Measurements from ENCODE around the gene AP5Z1. TPM values are rescaled to one million over a fixed set of nuclear protein-coding genes. Genes with fewer than 3 reads are reported as not detected.

AP5Z1 gene
- total RNA-seq, 2 donors from 2014 or later, result 20.2 to 23.4 TPM

- TF ChIP-seq CTCF (IDR thresholded peaks at IDR 0.05), result no peak
- TF ChIP-seq POLR2A (IDR thresholded peaks at IDR 0.05), result no peak
- intact Hi-C loops (cut with DNase I), result no loop called here
- DNase-seq (no peak), ATAC-seq (no peak)
- 88 to 95% methylated on average over 7 to 13 of the region's 14 CpGs for WGBS, 2 donors
- Histone ChIP-seq H3K27me3 (no peaks in the 10 kb centered on the region), H3K4me3 (no peak overlapping the region), H3K4me1 (no peaks in the 10 kb centered on the region), H3K9me3 (no peaks in the 10 kb centered on the region), H3K27ac (no peak overlapping the region), H3K36me3 (replicated peaks in 1 of 2; ENCODE audit: insufficient read depth in 1 of 2, low read depth in 2 of 2) (no peaks in the 10 kb centered on the region)
These were observed 39.7 kb downstream of the AP5Z1 start for GRCh38 chr7:4815121-4815520.

GRCh38 chr7:4815609-4816418 is 40.4 kb downstream of the AP5Z1 start:
- no peaks in the 10 kb centered on the region for H3K4me1 ChIP-seq
- intact Hi-C loops (cut with DNase I), result no loop called here
- no peak overlapping the region for H3K27ac ChIP-seq
- no peak overlapping the region for H3K4me3 ChIP-seq
- no peaks in the 10 kb centered on the region for H3K9me3 ChIP-seq
- no peak for ATAC-seq
- TF ChIP-seq POLR2A (IDR thresholded peaks at IDR 0.05) (no peak), CTCF (IDR thresholded peaks at IDR 0.05) (no peak)
- 86 to 92% methylated on average over 21 to 36 of the region's 38 CpGs for WGBS, 2 donors
- H3K36me3 ChIP-seq (replicated peaks in 1 of 2; ENCODE audit: insufficient read depth in 1 of 2, low read depth in 2 of 2), result no peaks in the 10 kb centered on the region
- DNase-seq, result peak in 1 of 4 donors; percentile 9
- H3K27me3 ChIP-seq, result no peaks in the 10 kb centered on the region

- Histone ChIP-seq H3K9me3 (no peaks in the 10 kb centered on the region), H3K36me3 (replicated peaks in 1 of 2; ENCODE audit: insufficient read depth in 1 of 2, low read depth in 2 of 2) (no peaks in the 10 kb centered on the region), H3K4me3 (no peak overlapping the region), H3K4me1 (no peaks in the 10 kb centered on the region), H3K27me3 (no peaks in the 10 kb centered on the region), H3K27ac (no peak overlapping the region)
- TF ChIP-seq CTCF (IDR thresholded peaks at IDR 0.05), result no peak
- no peak for TF ChIP-seq POLR2A (IDR thresholded peaks at IDR 0.05)
- intact Hi-C loops (cut with DNase I), result no loop called here
- WGBS, 2 donors, result 87 to 88% methylated on average over 16 to 25 of the region's 26 CpGs
- ATAC-seq, result no peak
- no peak for DNase-seq
These were observed 41.1 kb downstream of the AP5Z1 start for GRCh38 chr7:4816419-4817080.

- no peak overlapping the region for H3K27ac ChIP-seq
- no peak overlapping the region for H3K4me3 ChIP-seq
- WGBS, 2 donors, result 87 to 90% methylated on average over 14 to 37 of the region's 38 CpGs
- TF ChIP-seq POLR2A (IDR thresholded peaks at IDR 0.05), result no peak
- TF ChIP-seq CTCF (IDR thresholded peaks at IDR 0.05), result no peak
- no peaks in the 10 kb centered on the region for H3K4me1 ChIP-seq
- H3K27me3 ChIP-seq, result no peaks in the 10 kb centered on the region
- no peaks in the 10 kb centered on the region for H3K36me3 ChIP-seq (replicated peaks in 1 of 2; ENCODE audit: insufficient read depth in 1 of 2, low read depth in 2 of 2)
- DNase-seq (no peak), ATAC-seq (no peak)
- no peaks in the 10 kb centered on the region for H3K9me3 ChIP-seq
- intact Hi-C loops (cut with DNase I), result no loop called here
These were observed 41.9 kb downstream of the AP5Z1 start for GRCh38 chr7:4817178-4817901.

Data from body of pancreas (tissue), 4 donors.